OCI-LY7 (cell line): ENCODE data around the gene PAQR5.

ENCODE experiments used
- CTCF ChIP-seq: fragments of 200-600 bp; sonication (generic); conservative IDR thresholded peaks from 2 replicates; pipeline ENCODE4 v1.5.1; 2014; ENCODE audit warnings: mild to moderate bottlenecking, antibody characterized with exemption, low read length, moderate library complexity, mixed read lengths
- EZH2phosphoT487 ChIP-seq: fragments of 200-600 bp; sonication (generic); IDR thresholded peaks from 2 replicates; pipeline ENCODE4 v1.6.1; 2018; ENCODE audit warnings: low read depth, borderline replicate concordance, mild to moderate bottlenecking, mixed run types, antibody characterized with exemption, low read length, moderate library complexity, mixed read lengths

- TF ChIP-seq CTCF (peak; percentile 85), EZH2phosphoT487 (no peak)
These were observed 33.3 kb upstream of the PAQR5 start for GRCh38 chr15:69265347-69265955.
